Measurements from ENCODE around the gene NUDT4B.
"Not testable (repeated sequence)": the region's sequence is repeated elsewhere in the genome, so short reads cannot be mapped to it uniquely, and the experiment has no call there.

Gene NUDT4B

DNA sequence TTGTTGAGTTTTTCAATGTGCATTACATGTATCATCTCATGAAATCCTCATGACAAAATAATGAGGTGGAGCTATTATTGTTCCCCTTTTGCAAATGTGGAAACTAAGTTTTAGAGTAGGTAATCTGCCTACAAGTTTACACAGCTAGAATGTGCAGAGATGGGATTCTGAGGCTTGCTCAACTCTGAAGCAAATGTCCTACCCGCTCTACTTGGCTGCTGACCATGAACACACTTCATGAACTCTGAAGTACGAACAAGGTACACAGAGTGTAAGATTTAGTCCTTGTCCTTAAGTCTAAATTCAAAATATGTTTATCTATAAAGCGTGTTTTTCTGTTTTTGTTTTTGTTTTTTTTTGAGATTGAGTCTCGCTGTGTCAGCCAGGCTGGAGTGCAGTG lies 5.4 kb upstream of the NUDT4B start:
- H3K36me3 ChIP-seq (ENCODE audit: control insufficient read depth in 2 of 2, insufficient read depth in 1 of 2, low read length in 2 of 2); H3K4me1 ChIP-seq (ENCODE audit: control insufficient read depth, insufficient read depth, low read length); CTCF ChIA-PET; POLR2A ChIA-PET; H3K9me3 ChIP-seq (ENCODE audit: control insufficient read depth, insufficient read depth, low read depth, low read length); H3K4me3 ChIP-seq (ENCODE audit: low read depth, low read length); H3K27ac ChIP-seq (ENCODE audit: extremely low read depth, low read depth, low read length): not testable (repeated sequence)

DNA sequence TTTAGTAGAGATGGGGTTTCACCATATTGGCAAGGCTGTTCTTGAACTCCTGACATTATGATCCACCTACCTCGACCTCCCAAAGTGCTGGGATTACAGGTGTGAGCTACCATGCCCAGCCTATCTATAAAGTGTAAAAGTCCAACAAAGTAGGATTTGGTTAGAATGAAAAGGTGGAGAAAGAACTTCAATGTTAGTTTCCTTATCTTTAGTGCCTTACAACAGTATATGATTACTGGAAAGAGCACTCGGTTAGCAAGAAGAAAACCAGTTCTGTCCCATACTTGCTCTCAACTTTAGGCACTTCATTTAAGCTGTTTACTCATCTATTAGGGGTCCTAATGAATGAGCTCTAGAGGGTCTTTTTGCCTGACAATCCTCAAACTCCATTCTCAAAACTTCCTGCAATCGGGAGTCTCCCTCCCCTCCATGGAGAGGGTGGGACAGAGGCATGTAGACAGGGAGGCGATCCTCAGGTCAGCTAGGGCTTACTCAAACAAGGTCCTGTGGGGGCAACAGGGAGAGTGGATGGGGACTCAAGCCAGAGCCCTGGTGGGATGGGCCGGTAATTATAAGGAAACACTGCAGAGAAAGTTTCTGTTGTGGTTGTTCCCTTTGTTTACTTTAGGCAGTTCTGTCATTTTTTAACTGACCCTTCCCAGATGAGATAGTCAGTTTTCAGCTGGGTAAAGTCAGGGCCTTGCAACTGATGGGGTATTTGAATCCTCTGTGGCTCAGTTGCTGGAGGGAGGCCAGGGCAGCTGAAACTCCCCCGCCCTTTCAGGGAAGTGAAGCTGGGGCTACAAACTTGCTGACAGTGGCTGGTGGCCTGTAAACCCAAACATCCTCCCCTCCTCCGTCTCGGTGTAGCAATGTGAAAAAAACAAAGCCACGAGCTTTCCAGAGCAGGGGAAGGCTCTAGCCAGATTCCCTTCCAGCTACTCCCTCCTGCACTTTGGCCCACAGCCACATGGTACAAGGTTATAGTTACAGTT lies 4.6 kb upstream of the NUDT4B start:
- H3K4me3 ChIP-seq (ENCODE audit: low read depth, low read length); H3K27ac ChIP-seq (ENCODE audit: extremely low read depth, low read depth, low read length); H3K36me3 ChIP-seq (ENCODE audit: control insufficient read depth in 2 of 2, insufficient read depth in 1 of 2, low read length in 2 of 2); POLR2A ChIA-PET; CTCF ChIA-PET; H3K9me3 ChIP-seq (ENCODE audit: control insufficient read depth, insufficient read depth, low read depth, low read length); H3K4me1 ChIP-seq (ENCODE audit: control insufficient read depth, insufficient read depth, low read length): not testable (repeated sequence)

DNA sequence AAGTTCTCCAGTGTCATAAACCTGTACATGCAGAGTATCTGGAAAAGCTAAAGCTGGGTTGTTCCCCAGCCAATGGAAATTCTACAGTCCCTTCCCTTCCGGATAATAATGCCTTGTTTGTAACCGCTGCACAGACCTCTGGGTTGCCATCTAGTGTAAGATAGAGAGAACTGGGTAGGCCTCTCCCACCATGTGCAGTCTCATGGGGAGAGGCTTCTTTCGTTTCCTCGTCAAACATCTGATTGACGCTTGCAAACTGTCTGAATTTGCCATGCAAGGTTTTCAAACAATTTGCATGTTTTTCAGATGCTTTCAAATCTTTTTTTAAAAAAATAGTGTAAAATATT lies 734 bp downstream of the NUDT4B start:
- H3K36me3 ChIP-seq (ENCODE audit: control insufficient read depth in 2 of 2, insufficient read depth in 1 of 2, low read length in 2 of 2); H3K27ac ChIP-seq (ENCODE audit: extremely low read depth, low read depth, low read length); H3K9me3 ChIP-seq (ENCODE audit: control insufficient read depth, insufficient read depth, low read depth, low read length); CTCF ChIA-PET; H3K4me3 ChIP-seq (ENCODE audit: low read depth, low read length); POLR2A ChIA-PET; H3K4me1 ChIP-seq (ENCODE audit: control insufficient read depth, insufficient read depth, low read length): not testable (repeated sequence)

DNA sequence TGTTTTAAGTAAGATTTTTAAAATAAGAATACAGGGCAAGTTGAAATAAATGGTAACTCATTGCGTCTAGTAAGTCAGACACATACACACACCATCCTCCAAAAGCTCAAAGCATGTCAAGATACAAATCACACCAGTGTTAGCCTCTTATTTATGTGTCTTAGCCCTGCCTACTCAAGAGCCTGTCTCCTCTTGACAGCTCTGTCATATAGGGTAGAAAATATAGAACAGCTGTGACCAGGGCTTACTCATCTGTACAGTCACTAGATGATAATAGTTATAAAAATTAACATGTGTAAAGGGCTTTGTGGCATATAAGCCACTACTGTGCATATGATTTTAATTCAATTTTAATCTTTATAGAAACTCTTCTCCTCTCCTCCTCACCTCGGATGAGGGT lies 7.7 kb downstream of the NUDT4B start:
- CTCF ChIA-PET; H3K9me3 ChIP-seq (ENCODE audit: control insufficient read depth, insufficient read depth, low read depth, low read length); H3K4me3 ChIP-seq (ENCODE audit: low read depth, low read length); H3K36me3 ChIP-seq (ENCODE audit: control insufficient read depth in 2 of 2, insufficient read depth in 1 of 2, low read length in 2 of 2); H3K27ac ChIP-seq (ENCODE audit: extremely low read depth, low read depth, low read length); H3K4me1 ChIP-seq (ENCODE audit: control insufficient read depth, insufficient read depth, low read length); POLR2A ChIA-PET: not testable (repeated sequence)

DNA sequence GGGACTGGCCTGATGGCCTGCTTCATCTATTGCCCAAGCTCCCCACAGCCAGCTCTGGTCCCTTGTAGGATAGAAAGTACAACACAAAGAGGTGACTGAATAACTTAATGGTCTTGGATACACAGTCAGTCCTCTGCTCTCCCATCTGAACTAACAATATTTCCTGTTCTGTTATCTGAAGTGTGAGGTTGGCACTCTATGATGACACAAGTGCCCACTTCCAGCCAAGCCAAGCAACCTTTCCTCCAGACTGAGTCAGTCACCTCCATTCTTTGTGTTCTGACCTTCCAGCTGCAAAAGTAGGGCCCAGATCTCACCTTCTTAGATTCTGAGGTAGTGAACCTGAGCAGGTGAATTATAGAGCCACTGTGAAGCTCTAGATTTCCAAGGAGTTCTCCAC lies 8.9 kb downstream of the NUDT4B start:
- CTCF ChIA-PET; POLR2A ChIA-PET; H3K4me3 ChIP-seq (ENCODE audit: low read depth, low read length); H3K36me3 ChIP-seq (ENCODE audit: control insufficient read depth in 2 of 2, insufficient read depth in 1 of 2, low read length in 2 of 2); H3K4me1 ChIP-seq (ENCODE audit: control insufficient read depth, insufficient read depth, low read length); H3K9me3 ChIP-seq (ENCODE audit: control insufficient read depth, insufficient read depth, low read depth, low read length); H3K27ac ChIP-seq (ENCODE audit: extremely low read depth, low read depth, low read length): not testable (repeated sequence)

DNA sequence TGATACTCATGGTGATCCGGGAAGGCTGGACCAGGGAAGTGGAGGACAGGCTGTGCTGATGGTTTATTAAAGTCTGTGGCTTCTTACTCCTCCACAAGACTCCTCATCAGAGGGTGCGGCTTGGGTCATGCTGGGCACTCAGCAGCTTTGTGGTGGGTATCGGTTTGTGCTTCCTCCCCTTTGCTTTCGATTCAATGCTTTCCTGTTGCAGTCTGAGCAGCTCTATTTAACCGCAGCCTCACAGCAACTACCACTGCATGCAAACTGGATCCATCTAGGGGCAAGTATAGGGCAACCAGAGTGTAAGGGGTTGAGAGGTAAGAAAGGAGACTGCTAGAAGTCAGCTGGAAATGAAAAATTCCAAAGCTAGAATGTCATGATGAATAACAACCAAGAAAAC lies 9.8 kb downstream of the NUDT4B start:
- H3K27ac ChIP-seq (ENCODE audit: extremely low read depth, low read depth, low read length); POLR2A ChIA-PET; H3K4me1 ChIP-seq (ENCODE audit: control insufficient read depth, insufficient read depth, low read length); H3K4me3 ChIP-seq (ENCODE audit: low read depth, low read length); H3K36me3 ChIP-seq (ENCODE audit: control insufficient read depth in 2 of 2, insufficient read depth in 1 of 2, low read length in 2 of 2); H3K9me3 ChIP-seq (ENCODE audit: control insufficient read depth, insufficient read depth, low read depth, low read length); CTCF ChIA-PET: not testable (repeated sequence)

DNA sequence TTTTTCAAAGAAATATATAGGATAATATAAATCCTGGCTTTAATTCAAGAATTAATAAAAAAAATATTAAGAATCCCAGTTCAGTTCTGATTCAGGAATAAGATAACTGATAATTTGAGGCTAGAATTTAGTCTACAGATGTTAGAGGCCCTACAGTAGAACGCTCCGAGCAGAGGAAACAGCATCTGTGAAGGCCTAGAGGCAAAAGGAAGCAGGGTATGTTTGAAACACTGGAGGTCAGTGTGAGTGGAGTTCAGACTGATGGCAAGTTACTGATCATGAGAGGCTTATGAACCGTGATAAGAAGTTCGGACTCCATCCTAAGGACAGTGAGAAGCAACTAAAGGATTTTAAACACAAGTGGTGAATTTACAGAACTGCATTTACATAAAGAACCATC lies 10.4 kb downstream of the NUDT4B start:
- POLR2A ChIA-PET; H3K36me3 ChIP-seq (ENCODE audit: control insufficient read depth in 2 of 2, insufficient read depth in 1 of 2, low read length in 2 of 2); CTCF ChIA-PET; H3K4me3 ChIP-seq (ENCODE audit: low read depth, low read length); H3K27ac ChIP-seq (ENCODE audit: extremely low read depth, low read depth, low read length); H3K9me3 ChIP-seq (ENCODE audit: control insufficient read depth, insufficient read depth, low read depth, low read length); H3K4me1 ChIP-seq (ENCODE audit: control insufficient read depth, insufficient read depth, low read length): not testable (repeated sequence)

DNA sequence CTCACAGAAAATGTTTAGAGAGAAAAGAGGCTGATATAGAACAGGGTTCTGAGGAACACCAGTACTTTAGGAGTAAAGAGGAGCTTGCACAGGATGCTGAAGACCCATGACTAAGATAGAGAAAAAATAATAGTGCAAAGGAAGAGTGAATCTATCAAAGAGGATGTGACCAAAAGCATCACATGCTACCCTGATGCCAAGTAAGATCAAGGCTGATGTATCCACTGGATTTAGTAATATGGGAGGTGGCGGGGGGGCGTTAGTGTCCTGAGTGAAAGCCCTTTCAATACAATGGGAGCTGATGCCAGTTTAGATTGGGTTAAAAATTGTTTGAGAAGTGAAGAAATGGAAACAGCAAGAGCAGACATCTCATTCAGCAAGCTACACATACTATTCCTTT lies 11.2 kb downstream of the NUDT4B start:
- H3K4me1 ChIP-seq (ENCODE audit: control insufficient read depth, insufficient read depth, low read length); H3K4me3 ChIP-seq (ENCODE audit: low read depth, low read length); H3K27ac ChIP-seq (ENCODE audit: extremely low read depth, low read depth, low read length); POLR2A ChIA-PET; H3K36me3 ChIP-seq (ENCODE audit: control insufficient read depth in 2 of 2, insufficient read depth in 1 of 2, low read length in 2 of 2); CTCF ChIA-PET; H3K9me3 ChIP-seq (ENCODE audit: control insufficient read depth, insufficient read depth, low read depth, low read length): not testable (repeated sequence)

DNA sequence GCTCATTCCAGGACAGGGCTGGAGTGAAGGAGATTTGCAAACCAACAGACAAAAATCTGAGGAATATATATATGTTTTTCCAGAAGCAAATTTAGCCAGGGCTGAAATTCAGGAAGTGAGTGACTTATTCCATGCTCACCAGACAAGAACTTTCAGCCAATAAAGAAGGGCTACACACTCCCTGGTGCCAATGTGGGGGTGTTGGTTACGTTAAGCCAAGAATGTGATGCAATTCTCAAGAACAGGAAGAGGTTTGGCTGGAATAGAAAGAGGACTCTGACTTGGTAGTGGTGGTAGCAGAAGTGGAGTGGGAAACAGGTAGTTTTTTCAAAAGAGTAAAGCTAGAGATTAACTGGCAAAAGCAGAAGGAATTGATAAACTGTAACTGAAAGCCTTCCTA lies 11.6 kb downstream of the NUDT4B start:
- CTCF ChIA-PET; H3K27ac ChIP-seq (ENCODE audit: extremely low read depth, low read depth, low read length); H3K9me3 ChIP-seq (ENCODE audit: control insufficient read depth, insufficient read depth, low read depth, low read length); H3K4me3 ChIP-seq (ENCODE audit: low read depth, low read length); POLR2A ChIA-PET; H3K36me3 ChIP-seq (ENCODE audit: control insufficient read depth in 2 of 2, insufficient read depth in 1 of 2, low read length in 2 of 2); H3K4me1 ChIP-seq (ENCODE audit: control insufficient read depth, insufficient read depth, low read length): not testable (repeated sequence)

DNA sequence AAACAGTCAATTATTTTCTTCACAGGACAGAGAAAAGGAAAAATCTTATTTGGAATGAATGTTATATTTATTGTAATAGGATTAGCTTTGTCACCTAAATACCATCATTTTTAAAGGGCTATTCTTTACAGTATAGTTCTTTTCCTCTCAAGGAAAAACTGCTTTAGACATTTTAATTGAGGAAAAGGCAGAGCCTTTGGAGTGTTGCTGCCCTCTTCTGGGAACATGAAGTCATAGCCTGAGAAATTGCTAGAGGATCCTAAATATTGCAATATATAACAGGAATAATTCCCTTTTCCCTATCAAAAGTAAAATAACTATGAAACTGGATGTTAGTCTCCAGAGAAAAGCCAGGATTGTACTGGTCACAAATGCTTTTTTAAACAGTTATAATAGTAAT lies 12.8 kb downstream of the NUDT4B start:
- CTCF ChIA-PET; H3K36me3 ChIP-seq (ENCODE audit: control insufficient read depth in 2 of 2, insufficient read depth in 1 of 2, low read length in 2 of 2); H3K4me1 ChIP-seq (ENCODE audit: control insufficient read depth, insufficient read depth, low read length); H3K4me3 ChIP-seq (ENCODE audit: low read depth, low read length); H3K9me3 ChIP-seq (ENCODE audit: control insufficient read depth, insufficient read depth, low read depth, low read length); H3K27ac ChIP-seq (ENCODE audit: extremely low read depth, low read depth, low read length); POLR2A ChIA-PET: not testable (repeated sequence)

DNA sequence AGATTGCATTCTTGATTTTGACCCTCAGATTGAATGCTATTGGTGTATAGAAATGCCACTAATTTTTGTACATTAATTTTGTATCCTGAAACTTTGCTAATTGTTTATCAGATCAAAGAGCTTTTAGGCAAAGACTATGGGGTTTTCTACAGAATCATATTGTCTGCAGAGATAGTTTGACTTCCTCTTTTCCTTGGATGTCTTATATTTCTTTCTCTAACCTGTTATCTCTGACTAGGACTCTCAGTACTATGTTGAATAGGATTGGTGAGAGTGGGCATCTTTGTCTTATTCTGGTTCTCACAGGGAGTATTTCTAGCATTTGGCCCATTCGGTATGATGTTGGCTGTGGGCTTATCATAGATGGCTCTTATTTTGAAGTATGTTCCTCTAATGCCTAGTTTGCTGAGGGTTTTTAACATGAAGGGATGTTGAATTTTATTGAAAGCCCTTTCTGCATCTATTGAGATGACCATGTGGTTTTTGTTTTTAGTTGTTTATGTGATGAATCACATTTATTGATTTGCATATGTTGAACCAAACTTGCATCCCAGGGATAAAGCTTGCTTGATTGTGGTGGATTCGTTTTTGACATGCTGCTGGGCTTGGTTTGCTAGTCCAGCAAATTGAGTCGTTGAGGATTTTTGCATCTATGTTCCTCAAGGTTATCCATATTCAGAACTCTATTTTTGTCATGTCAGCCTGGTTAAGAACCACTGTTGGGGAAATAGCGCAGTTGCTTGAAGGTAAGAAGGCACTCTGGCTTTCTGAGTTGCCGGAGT lies 16.9 kb downstream of the NUDT4B start:
- CTCF ChIA-PET; H3K4me1 ChIP-seq (ENCODE audit: control insufficient read depth, insufficient read depth, low read length); H3K9me3 ChIP-seq (ENCODE audit: control insufficient read depth, insufficient read depth, low read depth, low read length); H3K27ac ChIP-seq (ENCODE audit: extremely low read depth, low read depth, low read length); POLR2A ChIA-PET; H3K36me3 ChIP-seq (ENCODE audit: control insufficient read depth in 2 of 2, insufficient read depth in 1 of 2, low read length in 2 of 2); H3K4me3 ChIP-seq (ENCODE audit: low read depth, low read length): not testable (repeated sequence)

All from HEK293 (cell line).